VCaP (cell line): ENCODE results near the gene RBM10.

Experiments used
- H3K27ac ChIP-seq: fragments of 450-650 bp; 2 replicates; pipeline ENCODE4 v1.5.1; 2017
- TF ChIP-seq, protein P1 (sequence below): fragments of 450-650 bp; conservative IDR thresholded peaks from 2 replicates; pipeline ENCODE4 v1.5.1; 2017; ENCODE audit warnings: mild to moderate bottlenecking, moderate library complexity

The RBM10 gene

GRCh38 chrX:47226071-47226470, 81.0 kb downstream of the RBM10 start:
- TF ChIP-seq, protein P1, sequence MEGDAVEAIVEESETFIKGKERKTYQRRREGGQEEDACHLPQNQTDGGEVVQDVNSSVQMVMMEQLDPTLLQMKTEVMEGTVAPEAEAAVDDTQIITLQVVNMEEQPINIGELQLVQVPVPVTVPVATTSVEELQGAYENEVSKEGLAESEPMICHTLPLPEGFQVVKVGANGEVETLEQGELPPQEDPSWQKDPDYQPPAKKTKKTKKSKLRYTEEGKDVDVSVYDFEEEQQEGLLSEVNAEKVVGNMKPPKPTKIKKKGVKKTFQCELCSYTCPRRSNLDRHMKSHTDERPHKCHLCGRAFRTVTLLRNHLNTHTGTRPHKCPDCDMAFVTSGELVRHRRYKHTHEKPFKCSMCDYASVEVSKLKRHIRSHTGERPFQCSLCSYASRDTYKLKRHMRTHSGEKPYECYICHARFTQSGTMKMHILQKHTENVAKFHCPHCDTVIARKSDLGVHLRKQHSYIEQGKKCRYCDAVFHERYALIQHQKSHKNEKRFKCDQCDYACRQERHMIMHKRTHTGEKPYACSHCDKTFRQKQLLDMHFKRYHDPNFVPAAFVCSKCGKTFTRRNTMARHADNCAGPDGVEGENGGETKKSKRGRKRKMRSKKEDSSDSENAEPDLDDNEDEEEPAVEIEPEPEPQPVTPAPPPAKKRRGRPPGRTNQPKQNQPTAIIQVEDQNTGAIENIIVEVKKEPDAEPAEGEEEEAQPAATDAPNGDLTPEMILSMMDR, result no peak
- no peak overlapping the region for H3K27ac ChIP-seq

GRCh38 chrX:47226531-47227333, 81.7 kb downstream of the RBM10 start:
- no peak overlapping the region for H3K27ac ChIP-seq
- TF ChIP-seq, protein P1, result no peak

- TF ChIP-seq, protein P1, result no peak
- no peak overlapping the region for H3K27ac ChIP-seq
These were observed 82.2 kb downstream of the RBM10 start for GRCh38 chrX:47227334-47227583.

- TF ChIP-seq, protein P1, result no peak
These were observed 83.7 kb downstream of the RBM10 start for GRCh38 chrX:47228550-47229270.

DNA sequence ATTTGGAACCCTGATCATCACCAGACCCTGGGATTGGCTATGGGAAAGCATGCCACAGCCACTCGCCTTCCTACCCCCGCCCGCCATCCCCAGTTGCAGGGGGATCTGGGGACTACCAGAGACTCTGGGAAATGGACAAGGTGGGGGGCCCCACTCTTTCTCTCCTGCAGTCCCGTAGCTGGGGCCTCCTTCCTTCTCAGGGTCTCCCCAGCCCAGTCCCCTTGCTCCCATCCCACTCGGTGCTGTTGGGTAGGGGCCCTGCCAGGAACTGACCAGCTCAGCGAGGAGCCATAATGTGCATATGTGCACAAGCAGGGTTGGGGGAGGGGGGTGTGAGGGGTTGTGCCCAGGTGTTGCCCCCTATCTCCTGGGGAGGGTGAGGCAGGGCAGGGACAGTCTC, 84.4 kb downstream of the RBM10 start:
- TF ChIP-seq, protein P1, result no peak
- no peak overlapping the region for H3K27ac ChIP-seq

More at GRCh38 chrX:47228550-47229270, 83.7 kb downstream of the RBM10 start:
- H3K27ac ChIP-seq, result no peak overlapping the region

DNA sequence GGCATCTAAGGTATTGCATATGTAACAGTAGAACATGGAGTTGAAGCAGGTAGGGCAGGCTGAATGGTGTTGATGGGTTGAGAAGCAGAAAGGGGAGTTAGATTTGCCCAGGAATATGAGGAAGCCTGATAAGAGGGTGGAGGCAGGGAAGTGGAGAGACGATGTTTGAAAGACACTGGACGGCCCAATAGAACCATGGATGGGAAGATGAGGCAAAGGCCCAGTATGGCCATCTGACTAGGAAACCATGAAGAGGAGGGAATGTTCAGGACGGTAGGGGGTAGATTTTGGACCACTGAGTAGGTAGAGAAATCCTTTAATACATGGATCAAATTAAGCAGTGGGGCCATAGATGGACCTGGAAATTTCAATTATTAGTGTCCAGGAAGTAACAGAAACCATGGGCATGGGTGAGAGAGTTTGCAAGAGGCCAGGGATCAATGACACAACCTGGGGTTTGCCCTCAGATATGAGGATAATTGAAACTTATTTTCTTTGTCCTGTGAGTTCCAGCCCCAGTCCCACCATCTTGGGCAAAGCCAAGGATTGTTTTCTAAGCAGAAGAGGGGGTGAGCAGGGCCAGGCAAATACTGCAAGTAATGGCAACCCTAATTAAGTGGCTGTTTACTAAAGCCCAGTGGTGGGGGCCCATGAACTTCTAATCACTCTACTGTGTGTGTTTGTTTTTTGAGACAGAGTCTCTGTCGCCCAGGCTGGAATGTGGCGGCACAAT, 85.3 kb downstream of the RBM10 start:
- TF ChIP-seq, protein P1, result no peak
- H3K27ac ChIP-seq, result no peak overlapping the region

DNA sequence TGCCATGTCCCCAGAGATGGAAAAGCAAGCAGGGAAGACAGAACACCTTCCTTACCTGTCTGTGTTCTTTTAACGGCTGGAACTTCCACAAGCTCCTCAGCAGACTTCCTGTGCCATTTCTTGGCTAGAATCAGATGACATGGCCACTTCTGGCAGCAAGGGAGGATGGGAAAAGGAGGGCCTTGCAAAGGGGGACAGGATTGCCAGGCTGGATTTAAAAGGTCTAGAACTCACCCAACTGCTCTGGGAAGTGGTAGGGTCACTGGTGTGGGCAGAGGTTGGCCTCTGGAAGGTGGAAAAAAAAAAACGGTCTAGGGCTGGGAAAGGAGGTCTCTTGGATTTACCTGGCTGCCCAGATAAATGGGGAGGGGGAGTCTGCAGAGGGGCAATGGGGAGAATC, 86.1 kb downstream of the RBM10 start:
- TF ChIP-seq, protein P1, result no peak
- no peak overlapping the region for H3K27ac ChIP-seq
